Nephron (organoid): ENCODE measurements around the gene SLC8A3.

Experiments used
- H3K27ac Mint-ChIP-seq, 3 experiments: 2 replicates each; pipeline ENCODE4 v1.8.0; 2020; ENCODE audit warnings: mixed read lengths in 3 of 3, mild to moderate bottlenecking in 2 of 3, moderate library complexity in 1 of 3
- H3K27me3 Mint-ChIP-seq: 2 replicates; pipeline ENCODE4 v1.8.0; 2021; ENCODE audit warnings: low read depth, mild to moderate bottlenecking, moderate library complexity, mixed read lengths
- H3K36me3 Mint-ChIP-seq: 2 replicates; pipeline ENCODE4 v1.8.0; 2020; ENCODE audit warnings: low read depth, mixed read lengths
- H3K4me1 Mint-ChIP-seq: 2 replicates; pipeline ENCODE4 v1.8.0; 2020; ENCODE audit warnings: mixed read lengths
- H3K4me3 Mint-ChIP-seq, 3 experiments: 2 replicates each; pipeline ENCODE4 v1.8.0; 2020; ENCODE audit warnings: mild to moderate bottlenecking in 3 of 3, mixed read lengths in 3 of 3, moderate library complexity in 2 of 3
- H3K9me3 Mint-ChIP-seq: 2 replicates; pipeline ENCODE4 v1.8.0; 2020; ENCODE audit warnings: mixed read lengths
- TF ChIP-seq, protein P1 (sequence below), 3 experiments: fragments of 200-600 bp; sonication (generic); IDR thresholded peaks; one replicate each; pipeline ENCODE4 v1.5.0; 2021; ENCODE audit warnings: antibody characterized with exemption in 3 of 3; ENCODE audit not compliant: unreplicated experiment in 3 of 3

Gene SLC8A3

GRCh38 chr14:70067810-70068209, 120.9 kb downstream of the SLC8A3 start:
- Mint-ChIP-seq H3K9me3 (no peaks in the 10 kb centered on the region), H3K27ac (no peak overlapping the region), H3K4me1 (no peaks in the 10 kb centered on the region), H3K4me3 (no peak overlapping the region), H3K36me3 (no peaks in the 10 kb centered on the region), H3K27me3 (peaks cover 14% of the 10 kb centered on the region)
- TF ChIP-seq, protein P1, sequence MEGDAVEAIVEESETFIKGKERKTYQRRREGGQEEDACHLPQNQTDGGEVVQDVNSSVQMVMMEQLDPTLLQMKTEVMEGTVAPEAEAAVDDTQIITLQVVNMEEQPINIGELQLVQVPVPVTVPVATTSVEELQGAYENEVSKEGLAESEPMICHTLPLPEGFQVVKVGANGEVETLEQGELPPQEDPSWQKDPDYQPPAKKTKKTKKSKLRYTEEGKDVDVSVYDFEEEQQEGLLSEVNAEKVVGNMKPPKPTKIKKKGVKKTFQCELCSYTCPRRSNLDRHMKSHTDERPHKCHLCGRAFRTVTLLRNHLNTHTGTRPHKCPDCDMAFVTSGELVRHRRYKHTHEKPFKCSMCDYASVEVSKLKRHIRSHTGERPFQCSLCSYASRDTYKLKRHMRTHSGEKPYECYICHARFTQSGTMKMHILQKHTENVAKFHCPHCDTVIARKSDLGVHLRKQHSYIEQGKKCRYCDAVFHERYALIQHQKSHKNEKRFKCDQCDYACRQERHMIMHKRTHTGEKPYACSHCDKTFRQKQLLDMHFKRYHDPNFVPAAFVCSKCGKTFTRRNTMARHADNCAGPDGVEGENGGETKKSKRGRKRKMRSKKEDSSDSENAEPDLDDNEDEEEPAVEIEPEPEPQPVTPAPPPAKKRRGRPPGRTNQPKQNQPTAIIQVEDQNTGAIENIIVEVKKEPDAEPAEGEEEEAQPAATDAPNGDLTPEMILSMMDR (IDR thresholded peaks at IDR 0.05; ENCODE audit: unreplicated experiment in 3 of 3) = no peak

GRCh38 chr14:70064136-70064865, 124.5 kb downstream of the SLC8A3 start:
- Mint-ChIP-seq H3K4me1 (no peaks in the 10 kb centered on the region), H3K36me3 (no peaks in the 10 kb centered on the region), H3K27ac (no peak overlapping the region), H3K4me3 (no peak overlapping the region), H3K9me3 (no peaks in the 10 kb centered on the region), H3K27me3 (peaks cover 17% of the 10 kb centered on the region)
- TF ChIP-seq, protein P1 (IDR thresholded peaks at IDR 0.05; ENCODE audit: unreplicated experiment in 3 of 3) = no peak

GRCh38 chr14:70061108-70061507, 127.6 kb downstream of the SLC8A3 start:
- Mint-ChIP-seq H3K36me3 (no peaks in the 10 kb centered on the region), H3K4me1 (no peaks in the 10 kb centered on the region)
- TF ChIP-seq, protein P1 (IDR thresholded peaks at IDR 0.05; ENCODE audit: unreplicated experiment in 3 of 3) = no peak

GRCh38 chr14:70059545-70059944, 129.2 kb downstream of the SLC8A3 start:
- no peak overlapping the region for H3K27ac Mint-ChIP-seq
- H3K9me3 Mint-ChIP-seq = no peaks in the 10 kb centered on the region
- no peaks in the 10 kb centered on the region for H3K4me1 Mint-ChIP-seq
- peaks cover 12% of the 10 kb centered on the region for H3K27me3 Mint-ChIP-seq
- H3K36me3 Mint-ChIP-seq = no peaks in the 10 kb centered on the region
- TF ChIP-seq, protein P1 (IDR thresholded peaks at IDR 0.05; ENCODE audit: unreplicated experiment in 3 of 3) = no peak
- H3K4me3 Mint-ChIP-seq = no peak overlapping the region

More at GRCh38 chr14:70061108-70061507, 127.6 kb downstream of the SLC8A3 start:
- H3K9me3 Mint-ChIP-seq = no peaks in the 10 kb centered on the region
- no peak overlapping the region for H3K4me3 Mint-ChIP-seq
- H3K27ac Mint-ChIP-seq = no peak overlapping the region
- peaks cover 17% of the 10 kb centered on the region for H3K27me3 Mint-ChIP-seq

DNA sequence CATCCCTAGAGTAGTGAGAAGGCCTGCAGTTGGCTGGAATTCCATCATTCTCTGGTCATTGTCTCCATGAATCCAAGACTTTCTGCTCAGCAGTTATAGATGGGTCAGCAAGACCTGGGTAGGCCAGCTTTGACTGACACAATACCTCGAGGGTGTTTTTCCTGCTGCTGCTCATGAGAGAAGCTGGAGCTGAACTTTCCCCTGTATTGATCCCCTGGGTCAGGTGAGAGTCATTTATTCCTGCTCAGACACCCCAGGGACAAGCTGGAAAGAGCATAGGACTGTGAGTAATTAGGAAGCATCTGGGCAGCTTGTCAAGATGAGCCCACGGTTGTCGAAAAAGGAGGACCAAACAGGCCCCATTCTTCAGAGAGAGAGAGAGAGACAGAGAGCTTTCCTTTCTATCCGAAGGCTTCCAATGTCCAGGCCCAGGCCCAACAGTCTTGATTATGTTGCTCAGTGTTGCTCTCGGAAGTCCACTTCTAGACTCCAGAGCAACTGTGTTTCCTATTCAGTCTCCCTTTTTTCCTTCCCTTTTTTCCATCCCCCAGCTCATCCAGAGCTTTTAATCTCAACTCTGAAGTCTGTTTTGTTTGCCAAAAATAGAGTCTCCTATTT, 131.1 kb downstream of the SLC8A3 start:
- Mint-ChIP-seq H3K36me3 (no peaks in the 10 kb centered on the region), H3K4me3 (no peak overlapping the region), H3K9me3 (no peaks in the 10 kb centered on the region), H3K27me3 (peaks cover 16% of the 10 kb centered on the region), H3K27ac (no peak overlapping the region), H3K4me1 (no peaks in the 10 kb centered on the region)
- TF ChIP-seq, protein P1 (IDR thresholded peaks at IDR 0.05; ENCODE audit: unreplicated experiment in 3 of 3) = no peak

DNA sequence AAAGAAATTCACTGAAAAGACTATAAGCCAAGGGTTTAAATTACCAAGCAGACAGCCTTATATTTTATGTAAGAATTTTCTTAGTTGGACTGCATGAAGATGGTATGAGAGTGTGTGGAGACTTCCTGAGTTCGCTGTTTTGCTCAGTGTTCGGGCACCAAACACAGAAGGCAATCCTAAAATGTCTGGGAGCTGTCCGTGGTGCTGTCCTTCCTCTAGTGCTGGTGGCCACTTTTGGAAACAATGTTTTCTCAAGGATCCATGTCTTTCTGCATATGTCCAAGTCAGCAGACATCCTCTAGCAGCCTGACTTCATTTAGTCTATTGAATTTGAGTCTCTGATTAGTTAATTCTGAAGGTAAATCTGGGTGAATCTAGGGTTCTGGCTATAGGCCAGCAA, 135.8 kb downstream of the SLC8A3 start:
- TF ChIP-seq, protein P1 (IDR thresholded peaks at IDR 0.05; ENCODE audit: unreplicated experiment in 3 of 3) = no peak
- peaks cover 5% of the 10 kb centered on the region for H3K27me3 Mint-ChIP-seq
- no peak overlapping the region for H3K4me3 Mint-ChIP-seq
- H3K27ac Mint-ChIP-seq = no peak overlapping the region
- no peaks in the 10 kb centered on the region for H3K9me3 Mint-ChIP-seq
- H3K36me3 Mint-ChIP-seq = no peaks in the 10 kb centered on the region
- H3K4me1 Mint-ChIP-seq = no peaks in the 10 kb centered on the region
